HG02938 (cell line): ENCODE results near the gene LEKR1.
"Not testable (repeated sequence)": the region's sequence is repeated elsewhere in the genome, so short reads cannot be mapped to it uniquely, and the experiment has no call there.

Experiments used
- ATAC-seq: cut with Tn5 transposase; IDR thresholded peaks from one replicate; pipeline ENCODE4 v1.9.1; 2021; ENCODE audit warnings: mild to moderate bottlenecking, moderate library complexity; ENCODE audit not compliant: unreplicated experiment

LEKR1 gene

DNA sequence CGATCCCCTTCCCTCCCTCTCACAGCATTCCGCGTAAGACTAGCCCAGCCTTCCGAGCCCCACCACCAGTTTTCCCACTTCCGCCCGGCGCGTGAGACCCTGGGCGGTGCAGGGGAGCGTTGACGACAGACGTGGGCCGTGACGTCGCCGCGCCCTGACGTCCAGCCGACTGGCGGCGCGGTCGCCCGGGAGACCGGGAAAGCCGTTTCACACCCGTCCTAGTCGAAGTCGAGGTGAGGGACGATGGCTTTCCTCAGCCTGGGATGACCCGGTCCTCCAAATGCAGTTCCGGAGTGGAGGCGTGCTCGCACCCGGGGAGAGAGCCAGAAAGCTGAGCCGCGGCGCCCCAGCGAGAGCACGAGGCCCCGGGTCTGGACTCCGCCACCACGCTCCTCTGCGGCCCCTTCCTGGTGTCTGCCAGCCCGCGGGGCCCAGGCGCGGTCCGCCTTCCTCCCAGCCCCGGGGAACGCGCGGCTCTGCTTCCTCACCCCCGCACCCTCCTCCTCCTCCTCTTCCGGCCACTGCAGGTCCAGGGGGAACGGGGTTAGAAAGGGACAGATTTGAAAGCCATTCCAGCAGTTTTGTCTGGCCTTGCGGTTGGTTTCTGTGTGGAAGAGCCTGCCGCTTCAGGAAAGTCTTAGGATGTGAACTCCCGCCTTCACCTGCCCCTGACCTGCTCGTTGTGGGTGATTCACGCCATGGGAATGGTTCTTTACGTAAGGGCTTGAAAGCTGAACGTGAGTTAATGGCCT, at the start of gene LEKR1:
TSS of gene LEKR1 (plus strand) at position 210 of the 752 bp plus-strand sequence. CDS start 2,977 bp downstream, outside the sequence.
- ATAC-seq, result peak; percentile 84

DNA sequence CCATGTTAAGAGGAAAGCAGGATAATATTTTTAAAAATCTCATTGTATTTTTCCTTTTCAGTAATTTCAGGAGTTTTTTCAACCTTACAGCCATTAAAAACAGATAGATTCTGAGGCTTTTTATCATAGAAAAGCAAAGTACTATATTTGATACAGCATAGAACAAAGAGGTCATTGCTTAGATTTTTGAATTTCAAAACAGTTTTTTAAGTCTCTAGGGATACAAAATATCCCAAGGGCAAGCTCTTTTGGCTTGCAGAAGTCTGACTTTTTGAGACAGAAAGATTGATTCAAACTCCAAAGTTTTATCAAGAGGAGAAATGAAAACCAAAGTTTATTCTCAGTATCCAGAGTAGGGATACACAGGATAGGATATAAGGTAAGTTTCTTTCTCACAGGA, 49.3 kb upstream of the LEKR1 start:
- ATAC-seq, result no peak

DNA sequence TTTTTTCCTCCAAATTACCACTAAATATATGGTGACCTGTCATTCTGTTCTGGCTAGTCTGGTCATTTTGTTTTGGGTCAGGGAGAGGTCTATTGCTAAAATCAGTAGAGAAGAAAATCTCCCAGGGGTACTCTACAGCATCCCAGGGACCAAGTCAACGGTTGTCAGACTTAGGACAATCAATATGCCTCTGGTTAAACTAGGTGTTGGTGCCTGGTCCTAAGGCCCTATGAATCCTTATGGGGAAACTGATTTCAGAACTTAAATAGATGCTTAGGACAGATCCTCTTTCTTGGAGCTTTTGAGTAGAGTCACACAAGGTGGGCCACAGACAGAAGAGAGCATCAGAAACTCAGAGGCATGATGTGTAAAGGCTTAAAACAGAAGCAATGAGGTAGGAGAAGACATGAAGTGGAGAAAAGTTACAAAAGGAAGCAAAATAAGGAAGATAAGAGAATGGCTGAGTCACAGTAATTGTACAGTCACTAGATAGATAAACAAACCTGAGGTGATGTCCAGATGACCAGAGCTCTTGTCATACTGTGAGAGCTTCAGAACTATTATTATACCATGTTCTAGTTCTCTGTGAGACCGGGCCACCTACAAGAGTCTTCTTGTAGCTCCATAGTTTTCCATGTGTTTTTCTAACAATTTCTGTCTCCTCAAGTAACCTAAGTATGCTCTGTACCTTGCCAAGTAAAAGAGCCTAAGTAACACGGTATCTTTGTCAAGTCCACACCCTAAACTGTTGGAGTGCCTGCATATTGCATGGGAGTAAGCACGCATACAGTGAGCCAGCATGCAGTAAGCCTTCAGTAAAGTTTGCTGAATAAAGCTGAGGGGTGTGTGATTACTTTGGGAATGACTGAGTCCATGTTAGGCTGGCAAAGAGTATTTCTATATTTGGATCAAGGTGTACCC, 44.6 kb upstream of the LEKR1 start:
- no peak for ATAC-seq

DNA sequence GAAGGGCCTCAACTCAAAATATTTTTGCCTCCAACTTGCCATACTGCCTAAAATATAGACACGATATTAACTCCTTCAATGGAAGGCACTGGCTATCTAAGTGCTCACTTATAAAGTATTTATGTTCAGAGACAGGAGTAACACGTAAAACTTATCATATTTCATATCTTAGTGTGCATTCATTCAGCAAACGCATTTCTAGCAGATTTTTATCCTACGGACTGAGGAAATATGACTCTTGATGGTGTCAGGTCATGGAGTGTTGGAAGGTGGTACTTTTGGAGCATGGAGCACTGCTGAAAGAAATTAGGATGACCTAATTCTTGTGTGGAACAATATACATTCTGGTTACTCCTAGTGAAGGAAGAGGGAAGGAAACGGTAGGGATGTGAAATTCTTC, 43.8 kb upstream of the LEKR1 start:
- ATAC-seq, result no peak

DNA sequence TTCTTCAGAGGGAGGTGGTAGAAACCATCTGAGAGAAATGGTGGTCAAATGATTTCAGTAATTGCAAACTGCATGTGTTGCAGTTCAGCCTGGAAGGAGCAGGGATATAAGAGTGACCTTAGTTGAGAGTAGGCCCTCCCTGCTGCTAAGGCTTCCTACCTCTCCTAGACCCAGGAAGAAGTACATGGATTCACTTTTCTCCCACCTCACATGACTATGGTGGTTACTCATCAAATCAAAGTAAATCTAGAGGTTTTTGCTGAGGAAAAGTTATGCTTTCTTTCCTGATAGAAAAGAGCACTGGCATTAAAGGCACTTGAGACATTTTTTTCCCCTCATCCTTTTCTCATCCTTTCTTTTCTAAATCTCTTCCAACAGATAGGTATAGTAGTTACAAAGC, 43.2 kb upstream of the LEKR1 start:
- ATAC-seq, result no peak

DNA sequence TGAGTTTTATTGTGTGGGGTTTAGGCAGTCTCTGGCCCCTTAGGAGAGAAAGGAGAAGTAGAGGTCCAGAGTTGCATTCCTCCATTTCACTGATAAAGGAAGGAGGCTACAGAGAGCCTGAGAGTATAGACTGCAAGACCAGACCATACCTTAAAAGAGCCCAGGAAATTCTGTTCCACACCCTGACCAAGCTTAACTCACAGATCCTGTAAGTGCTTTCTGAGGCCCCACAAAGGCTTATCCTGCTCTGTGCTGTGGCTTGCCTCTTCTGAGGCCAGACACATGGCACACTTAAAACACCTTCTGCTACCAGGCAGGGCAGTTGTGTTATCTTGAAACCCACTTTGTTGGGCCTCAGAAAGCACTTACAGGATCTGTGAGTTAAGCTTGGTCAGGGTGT, 39.2 kb upstream of the LEKR1 start:
- no peak for ATAC-seq

DNA sequence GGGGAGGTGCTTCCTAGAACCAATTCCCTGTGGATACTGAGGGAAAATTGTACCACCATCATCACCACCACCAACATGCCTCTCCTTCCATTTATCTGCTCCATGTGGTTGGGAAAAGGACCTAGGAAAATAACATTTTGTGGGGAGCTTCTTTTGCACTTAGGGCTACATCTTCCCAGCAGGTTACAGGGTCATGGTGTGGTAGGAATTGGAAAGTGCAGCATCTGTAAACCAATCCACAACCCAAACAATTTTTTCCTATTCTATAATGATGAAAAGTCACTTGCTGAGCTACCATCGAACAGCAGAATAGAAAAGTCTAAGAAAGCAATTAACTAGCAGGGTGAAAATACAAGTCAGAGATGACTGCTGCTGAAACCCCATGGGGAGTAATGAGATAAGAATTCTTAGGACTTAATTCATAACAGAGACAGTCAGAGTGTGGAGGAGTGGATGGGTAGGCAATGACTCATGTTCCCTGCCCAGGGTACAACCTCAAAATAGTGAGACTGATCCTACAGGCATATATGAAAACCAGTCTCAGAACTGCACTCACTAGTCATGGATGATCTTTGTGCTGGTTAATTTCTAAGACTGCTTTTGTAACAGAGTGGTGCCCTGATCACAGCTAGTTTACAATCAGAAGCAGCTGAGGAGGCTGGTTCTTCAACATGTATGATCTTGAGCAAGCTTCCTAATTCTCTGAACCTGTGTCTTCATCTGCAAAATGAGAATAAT, 38.1 kb upstream of the LEKR1 start:
- ATAC-seq, result peak; percentile 72

DNA sequence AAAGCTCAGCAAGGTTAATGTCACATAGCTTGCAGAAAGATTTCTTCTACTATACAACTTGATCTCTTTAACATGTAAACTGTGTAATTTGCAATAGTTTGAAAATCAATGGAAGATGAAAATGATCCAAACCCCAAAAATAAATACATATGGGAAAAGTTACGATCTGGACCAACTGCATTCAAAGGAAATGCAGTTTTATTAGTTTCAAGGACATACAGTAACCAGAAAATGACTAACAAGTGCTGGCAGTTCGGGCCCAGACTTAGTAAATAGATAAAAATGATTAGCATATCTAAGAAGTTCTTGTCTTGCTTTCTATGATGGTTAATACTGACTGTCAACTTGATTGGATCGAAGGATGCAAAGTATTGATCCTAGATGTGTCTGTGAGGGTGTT, 37.3 kb upstream of the LEKR1 start:
- ATAC-seq, result no peak

DNA sequence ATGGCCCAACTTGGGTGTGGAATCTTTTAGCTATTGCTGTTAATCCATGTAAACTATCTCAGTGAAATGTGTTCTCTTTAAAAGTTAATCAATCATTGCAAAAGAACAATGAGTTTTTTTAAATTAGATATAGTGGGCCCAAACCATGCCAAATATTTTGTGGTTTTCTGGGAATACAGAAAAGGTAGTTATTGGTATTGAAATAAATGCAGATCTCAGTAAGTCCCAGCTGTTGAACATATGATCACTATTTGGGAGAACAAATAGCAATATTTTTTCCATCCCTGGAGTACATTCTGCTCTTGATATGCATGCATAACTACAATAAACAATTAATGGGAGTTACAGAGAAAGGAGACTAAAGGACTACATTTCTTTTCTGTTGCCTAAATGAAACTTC, 36.0 kb upstream of the LEKR1 start:
- no peak for ATAC-seq

DNA sequence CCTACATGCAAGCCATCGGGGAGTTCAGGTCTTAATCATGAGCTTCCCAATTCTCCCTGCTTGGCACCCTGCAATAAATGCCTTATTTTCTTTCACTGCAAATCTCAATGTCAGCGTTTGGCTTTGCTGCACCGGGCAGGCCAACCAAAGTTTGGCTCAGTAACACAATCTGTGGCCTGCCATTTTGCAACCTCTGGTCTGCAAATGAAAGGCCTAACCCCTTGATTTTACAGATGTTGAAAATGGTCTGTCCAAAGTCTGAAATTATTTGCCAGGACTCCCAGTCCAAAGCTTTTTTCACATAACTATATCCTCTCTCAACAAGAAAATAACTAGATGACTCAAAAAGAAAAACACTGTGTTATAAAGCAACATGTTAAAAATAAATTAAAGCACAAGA, 34.0 kb upstream of the LEKR1 start:
- no peak for ATAC-seq

DNA sequence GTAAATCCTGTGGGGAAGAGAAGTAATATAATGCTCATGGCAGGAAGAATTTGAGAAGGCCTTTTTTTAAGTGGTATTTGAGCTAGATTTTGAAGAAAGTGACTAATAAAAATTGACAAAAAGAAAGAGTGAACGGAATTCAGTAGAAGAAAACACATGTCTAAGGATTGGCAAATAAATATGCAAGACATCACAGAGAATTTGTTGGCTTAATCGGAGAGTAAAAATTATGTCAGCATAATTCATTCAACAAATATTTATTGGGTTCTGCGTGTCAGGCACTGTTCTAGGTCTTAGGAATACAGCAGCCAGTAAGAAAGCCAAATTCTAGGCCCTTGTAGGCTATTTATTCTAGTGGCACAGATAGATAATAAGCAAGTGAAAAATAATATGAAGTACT, 33.6 kb upstream of the LEKR1 start:
- ATAC-seq, result no peak

DNA sequence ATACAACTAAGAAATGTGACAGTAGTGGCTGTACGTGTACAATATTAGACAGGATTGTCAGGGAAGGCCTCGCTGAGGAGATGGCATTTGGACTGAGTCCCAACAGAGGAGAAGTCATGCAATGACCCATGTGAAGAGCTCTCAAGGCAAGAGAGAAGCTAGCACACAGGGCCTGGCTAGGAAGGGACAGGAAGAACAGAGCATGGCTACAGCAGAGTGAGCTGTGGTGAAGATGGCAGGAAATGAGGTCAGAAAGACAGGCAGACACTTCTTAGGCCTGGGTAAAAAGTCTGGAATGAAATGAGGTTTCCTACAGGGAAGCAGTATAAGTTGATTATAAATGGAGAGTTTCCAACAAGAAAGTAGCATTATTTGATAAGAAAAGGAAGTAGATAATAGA, 33.2 kb upstream of the LEKR1 start:
- peak; percentile 51 for ATAC-seq

DNA sequence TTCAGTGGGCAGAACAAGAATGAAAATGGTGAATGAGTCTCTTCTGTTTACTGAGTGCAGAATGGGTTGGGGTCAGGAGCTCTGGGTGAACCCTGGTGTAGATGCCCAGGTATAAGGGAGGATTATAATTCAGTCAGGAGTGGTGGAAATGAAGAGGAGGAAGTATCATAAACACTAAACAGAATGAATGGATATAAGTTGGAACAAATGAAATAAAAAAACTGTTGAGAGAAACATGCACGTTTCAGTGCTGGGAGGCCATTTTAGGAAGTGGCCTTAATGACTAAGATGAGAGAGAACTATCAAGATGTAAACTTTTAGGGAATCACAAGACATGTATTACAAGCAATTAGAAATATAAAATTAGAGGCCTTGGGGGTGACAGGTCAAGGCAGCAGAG, 32.8 kb upstream of the LEKR1 start:
- peak; percentile 8 for ATAC-seq

DNA sequence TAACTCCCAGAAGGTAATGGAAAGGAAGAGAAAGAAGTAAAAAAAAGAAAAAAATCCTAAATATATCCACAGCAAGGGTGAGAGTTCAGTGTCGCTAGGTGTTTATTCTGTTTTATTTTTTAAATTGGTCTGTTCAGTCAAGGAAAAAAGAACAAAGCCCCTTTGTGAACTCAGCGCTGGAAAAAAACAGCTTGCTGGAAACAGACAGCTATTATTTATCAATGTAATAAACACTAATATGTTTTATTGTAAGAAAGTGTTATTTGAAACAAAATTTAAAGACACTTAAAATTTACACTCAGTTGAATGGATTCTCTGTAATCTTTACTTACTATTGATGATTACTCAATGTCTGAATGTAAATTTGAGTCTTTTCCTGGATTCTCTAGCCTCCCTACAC, 32.3 kb upstream of the LEKR1 start:
- no peak for ATAC-seq

DNA sequence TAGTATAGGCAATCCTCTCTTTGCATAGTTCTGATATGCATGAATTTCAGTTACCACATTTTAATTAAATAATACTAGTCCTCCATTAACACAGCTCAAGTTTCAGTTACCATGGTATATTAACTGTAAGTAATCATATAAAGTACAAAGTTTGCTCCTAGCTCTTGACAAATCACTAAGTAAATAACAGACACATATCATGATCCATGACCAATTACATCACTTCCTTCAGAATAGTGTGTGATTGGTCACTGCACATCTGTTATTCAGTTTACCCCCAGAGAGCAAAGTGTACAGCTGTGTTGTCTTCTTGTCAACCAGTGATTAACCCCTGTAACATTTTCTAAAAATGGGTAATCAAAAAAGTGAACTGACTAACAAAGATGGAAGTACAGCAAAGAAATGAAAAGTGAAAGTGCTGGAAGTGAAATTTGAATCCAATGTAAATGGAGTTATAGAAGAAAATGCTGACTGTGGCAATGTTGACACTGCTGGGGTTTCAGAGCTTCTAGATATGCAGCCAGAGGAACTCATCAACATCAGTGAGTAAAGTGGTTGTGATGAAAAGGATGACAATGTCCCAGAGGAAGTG, 30.2 kb upstream of the LEKR1 start:
- no peak for ATAC-seq

DNA sequence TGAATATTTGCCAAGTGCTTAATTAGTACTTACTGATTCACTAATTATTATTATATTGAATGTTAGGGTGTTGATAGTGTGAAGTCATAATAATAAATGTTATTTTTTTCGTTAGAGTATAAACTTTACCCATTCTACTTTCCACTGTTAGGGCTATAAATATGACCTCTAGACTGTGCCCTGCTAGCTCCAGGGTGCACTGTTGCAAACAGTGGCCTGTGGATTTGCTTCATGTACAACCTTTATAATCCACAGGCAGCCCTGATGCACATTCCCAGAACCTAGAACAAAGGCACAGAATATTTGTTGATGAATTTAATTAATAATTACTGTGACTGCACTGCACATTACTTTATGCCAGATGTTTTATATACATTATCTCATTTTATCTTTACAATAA, 28.8 kb upstream of the LEKR1 start:
- ATAC-seq, result no peak

DNA sequence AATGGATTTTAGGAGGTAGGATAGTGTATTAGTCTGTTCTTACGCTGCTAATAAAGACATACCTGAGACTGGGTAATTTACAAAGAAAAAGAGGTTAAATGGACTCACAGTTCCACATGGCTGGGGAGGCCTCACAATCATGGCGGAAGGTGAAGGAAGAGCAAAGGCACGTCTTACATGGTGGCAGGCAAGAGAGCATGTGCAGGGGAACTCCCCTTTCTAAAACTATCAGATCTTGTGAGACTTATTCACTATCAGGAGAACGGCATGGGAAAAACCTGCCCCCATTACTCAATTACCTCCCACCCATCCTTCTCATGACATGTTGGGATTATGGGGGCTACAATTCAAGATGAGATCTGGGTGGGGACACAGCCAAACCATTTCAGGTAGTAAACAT, 25.9 kb upstream of the LEKR1 start:
- ATAC-seq, result not testable (repeated sequence)

DNA sequence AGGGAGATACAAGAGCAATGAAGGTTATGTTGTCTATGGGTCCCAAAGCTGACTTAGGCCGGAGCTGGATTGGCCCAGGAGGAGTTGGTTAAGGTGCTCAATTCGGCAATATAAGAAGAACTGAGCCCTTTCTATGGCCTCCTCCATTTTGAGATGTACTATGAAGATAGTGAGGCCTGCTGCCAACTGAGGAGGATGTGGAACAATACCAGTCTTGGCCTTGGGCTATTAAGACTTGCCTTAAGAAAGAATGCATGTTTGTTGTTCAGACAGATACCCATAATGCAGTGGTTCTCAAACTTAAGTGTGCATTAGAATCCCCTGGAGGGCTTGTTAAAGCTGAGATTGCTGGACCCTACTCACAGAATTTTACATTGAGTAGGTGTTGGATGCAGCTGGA, 24.4 kb upstream of the LEKR1 start:
- ATAC-seq, result no peak

DNA sequence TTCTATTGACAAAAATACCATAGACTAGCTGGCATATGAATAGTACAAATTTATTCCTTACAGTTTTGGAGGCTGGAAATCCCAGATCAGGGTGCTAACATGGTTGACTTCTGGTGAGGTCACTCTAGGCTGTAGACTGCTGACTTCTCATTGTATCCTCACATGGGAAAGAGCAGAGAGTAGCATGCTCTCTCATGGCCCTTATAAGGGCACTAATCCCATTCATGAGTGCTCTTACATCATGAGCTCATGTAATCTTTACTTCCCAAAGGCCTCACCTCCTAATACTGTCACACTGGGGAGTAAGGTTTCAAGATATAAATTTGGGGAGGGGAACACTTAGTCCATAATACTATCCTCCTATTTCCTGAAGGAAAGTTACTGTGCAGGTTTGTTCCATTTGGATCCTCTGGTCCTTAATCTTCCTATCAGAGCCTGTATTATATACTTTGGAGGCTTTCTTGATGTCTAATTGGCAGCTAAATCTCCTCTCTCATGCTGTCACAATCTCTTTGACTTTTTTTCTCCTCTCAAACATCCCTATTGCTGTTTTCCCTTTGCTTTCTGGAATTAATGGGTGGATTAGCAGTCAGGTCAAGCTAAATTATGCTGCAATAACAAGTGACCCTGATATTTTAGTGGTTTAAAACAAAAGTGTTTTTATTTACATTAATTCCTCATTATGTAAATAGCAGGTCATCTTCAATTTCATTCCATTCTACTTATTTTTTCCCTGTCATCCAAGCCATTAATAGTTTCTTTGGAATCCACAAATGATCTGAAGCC, 23.1 kb upstream of the LEKR1 start:
- no peak for ATAC-seq
